ENCODE measurements around the gene MSMO1.

The MSMO1 gene

GRCh38 chr4:165293927-165294649 lies 33.4 kb upstream of the MSMO1 start:
- no peak for DNase-seq (ENCODE audit: extremely low read depth, low read depth)
- TF ChIP-seq CTCF (IDR thresholded peaks at IDR 0.05; ENCODE audit: low read depth, low read length), result no peak

GRCh38 chr4:165294907-165295306 lies 32.6 kb upstream of the MSMO1 start:
- TF ChIP-seq CTCF (IDR thresholded peaks at IDR 0.05; ENCODE audit: low read depth, low read length), result no peak
- no peak for DNase-seq (ENCODE audit: extremely low read depth, low read depth)

GRCh38 chr4:165297626-165298025 lies 29.8 kb upstream of the MSMO1 start:
- TF ChIP-seq CTCF (IDR thresholded peaks at IDR 0.05; ENCODE audit: low read depth, low read length), result no peak
- no peak for DNase-seq (ENCODE audit: extremely low read depth, low read depth)

- DNase-seq (ENCODE audit: extremely low read depth, low read depth), result no peak
- no peak for TF ChIP-seq CTCF (IDR thresholded peaks at IDR 0.05; ENCODE audit: low read depth, low read length)
These were observed 27.9 kb upstream of the MSMO1 start for GRCh38 chr4:165299399-165300060.

GRCh38 chr4:165301833-165302232 lies 25.6 kb upstream of the MSMO1 start:
- no peak for DNase-seq (ENCODE audit: extremely low read depth, low read depth)
- TF ChIP-seq CTCF (IDR thresholded peaks at IDR 0.05; ENCODE audit: low read depth, low read length), result no peak

GRCh38 chr4:165302658-165303057 lies 24.8 kb upstream of the MSMO1 start:
- TF ChIP-seq CTCF (IDR thresholded peaks at IDR 0.05; ENCODE audit: low read depth, low read length), result no peak
- DNase-seq (ENCODE audit: extremely low read depth, low read depth), result no peak

- no peak for DNase-seq (ENCODE audit: extremely low read depth, low read depth)
These were observed 19.3 kb upstream of the MSMO1 start for GRCh38 chr4:165308166-165308565.

More at GRCh38 chr4:165308166-165308565, 19.3 kb upstream of the MSMO1 start:
- TF ChIP-seq CTCF (IDR thresholded peaks at IDR 0.05; ENCODE audit: low read depth, low read length), result no peak

Measured in AG09319 (cell line).